Stimulated activated CD8-positive, alpha-beta memory T cell treated with anti-CD3 and anti-CD28 coated beads, Interleukin-12 subunit alpha, Interleukin-12 subunit beta, amount 100 ng/mL, for 1 hour (primary cell): ENCODE measurements around the gene FOXD3.
"Not testable (repeated sequence)": the region's sequence is repeated elsewhere in the genome, so short reads cannot be mapped to it uniquely, and the experiment has no call there.

Source experiments
- DNase-seq: peaks from one replicate; pipeline ENCODE4 v3.0.0-alpha.2; 2020; ENCODE audit warnings: low read depth

FOXD3 gene

DNA sequence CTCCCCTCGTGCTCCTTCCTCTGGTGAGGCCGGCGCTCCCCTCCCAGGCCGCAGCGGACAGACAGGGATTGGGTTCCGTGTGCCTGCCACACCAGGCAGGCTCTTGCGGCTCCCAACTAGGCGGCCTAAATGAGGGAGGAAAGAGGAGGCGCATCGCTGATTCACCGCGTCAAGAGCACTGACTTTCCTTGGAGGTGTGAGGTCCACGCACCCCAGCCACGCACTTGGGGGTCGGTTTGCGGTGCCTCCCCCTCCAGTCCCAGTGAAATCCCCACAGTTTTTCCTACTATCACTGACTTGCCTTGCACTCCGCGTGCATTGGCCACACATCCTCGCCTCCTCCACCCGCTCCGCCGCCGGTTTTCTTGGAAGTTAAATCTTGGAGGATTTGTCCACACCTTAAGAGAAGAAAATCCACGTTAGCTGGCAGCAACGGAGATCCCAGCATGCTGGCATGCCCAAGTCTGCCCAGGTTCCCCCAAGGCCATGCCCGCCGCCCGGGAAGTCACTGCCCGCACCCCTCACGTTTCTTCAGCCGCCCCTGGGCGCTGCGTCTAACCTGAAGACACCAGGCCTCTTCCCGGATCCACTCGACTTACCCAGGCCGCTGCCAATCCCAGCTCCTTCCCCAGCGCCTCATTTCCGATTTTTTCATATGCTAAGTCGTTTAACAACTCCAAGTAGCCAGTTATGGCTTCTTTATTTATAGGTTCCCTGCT lies 1.1 kb upstream of the FOXD3 start:
- DNase-seq = no peak

DNA sequence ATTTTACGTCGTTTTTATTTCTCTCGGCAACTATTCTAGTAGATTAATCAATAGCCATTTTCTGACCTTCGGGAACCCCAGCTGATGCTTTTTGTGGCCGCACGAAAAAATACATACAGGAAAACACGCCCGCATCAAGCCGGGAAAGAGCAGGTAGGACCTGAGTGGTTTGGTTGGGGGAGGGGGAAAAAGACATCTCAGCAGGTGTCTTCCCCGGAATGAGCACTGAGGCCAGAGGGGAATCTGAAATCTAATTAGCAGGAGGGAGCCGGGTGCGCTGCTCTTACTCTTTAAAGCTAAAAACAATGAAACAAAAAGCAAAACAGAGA lies 618 bp upstream of the FOXD3 start:
- no peak for DNase-seq

DNA sequence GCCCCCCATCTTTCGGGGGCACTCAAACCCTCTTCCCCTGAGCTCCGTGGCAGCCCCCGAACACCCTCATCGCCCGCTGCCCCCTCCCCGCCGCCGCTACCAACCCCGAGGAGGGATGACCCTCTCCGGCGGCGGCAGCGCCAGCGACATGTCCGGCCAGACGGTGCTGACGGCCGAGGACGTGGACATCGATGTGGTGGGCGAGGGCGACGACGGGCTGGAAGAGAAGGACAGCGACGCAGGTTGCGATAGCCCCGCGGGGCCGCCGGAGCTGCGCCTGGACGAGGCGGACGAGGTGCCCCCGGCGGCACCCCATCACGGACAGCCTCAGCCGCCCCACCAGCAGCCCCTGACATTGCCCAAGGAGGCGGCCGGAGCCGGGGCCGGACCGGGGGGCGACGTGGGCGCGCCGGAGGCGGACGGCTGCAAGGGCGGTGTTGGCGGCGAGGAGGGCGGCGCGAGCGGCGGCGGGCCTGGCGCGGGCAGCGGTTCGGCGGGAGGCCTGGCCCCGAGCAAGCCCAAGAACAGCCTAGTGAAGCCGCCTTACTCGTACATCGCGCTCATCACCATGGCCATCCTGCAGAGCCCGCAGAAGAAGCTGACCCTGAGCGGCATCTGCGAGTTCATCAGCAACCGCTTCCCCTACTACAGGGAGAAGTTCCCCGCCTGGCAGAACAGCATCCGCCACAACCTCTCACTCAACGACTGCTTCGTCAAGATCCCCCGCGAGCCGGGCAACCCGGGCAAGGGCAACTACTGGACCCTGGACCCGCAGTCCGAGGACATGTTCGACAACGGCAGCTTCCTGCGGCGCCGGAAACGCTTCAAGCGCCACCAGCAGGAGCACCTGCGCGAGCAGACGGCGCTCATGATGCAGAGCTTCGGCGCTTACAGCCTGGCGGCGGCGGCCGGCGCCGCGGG lies 837 bp downstream of the FOXD3 start:
- peak; percentile 18 for DNase-seq

DNA sequence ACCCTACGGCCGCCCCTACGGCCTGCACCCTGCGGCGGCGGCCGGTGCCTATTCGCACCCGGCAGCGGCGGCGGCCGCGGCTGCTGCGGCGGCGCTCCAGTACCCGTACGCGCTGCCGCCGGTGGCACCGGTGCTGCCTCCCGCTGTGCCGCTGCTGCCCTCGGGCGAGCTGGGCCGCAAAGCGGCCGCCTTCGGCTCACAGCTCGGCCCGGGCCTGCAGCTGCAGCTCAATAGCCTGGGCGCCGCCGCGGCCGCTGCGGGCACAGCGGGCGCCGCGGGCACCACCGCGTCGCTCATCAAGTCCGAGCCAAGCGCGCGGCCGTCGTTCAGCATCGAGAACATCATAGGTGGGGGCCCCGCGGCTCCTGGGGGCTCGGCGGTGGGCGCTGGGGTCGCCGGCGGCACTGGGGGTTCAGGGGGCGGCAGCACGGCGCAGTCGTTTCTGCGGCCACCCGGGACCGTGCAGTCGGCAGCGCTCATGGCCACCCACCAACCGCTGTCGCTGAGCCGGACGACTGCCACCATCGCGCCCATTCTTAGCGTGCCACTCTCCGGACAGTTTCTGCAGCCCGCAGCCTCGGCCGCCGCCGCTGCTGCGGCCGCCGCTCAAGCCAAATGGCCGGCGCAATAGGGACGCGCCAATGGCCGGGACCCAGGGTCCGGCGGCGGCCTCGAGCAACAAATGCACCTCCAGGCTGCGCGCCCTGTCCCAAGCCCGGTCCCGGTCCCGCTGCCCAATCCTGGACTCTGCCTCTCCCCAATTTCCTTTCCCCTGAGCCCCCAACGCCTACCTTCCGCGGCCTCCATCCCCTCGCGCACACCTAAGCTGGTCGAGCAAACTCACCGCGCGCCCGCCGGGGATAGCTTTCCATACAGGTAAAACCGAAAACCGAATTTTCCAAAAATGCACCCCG lies 1.8 kb downstream of the FOXD3 start:
- no peak for DNase-seq

DNA sequence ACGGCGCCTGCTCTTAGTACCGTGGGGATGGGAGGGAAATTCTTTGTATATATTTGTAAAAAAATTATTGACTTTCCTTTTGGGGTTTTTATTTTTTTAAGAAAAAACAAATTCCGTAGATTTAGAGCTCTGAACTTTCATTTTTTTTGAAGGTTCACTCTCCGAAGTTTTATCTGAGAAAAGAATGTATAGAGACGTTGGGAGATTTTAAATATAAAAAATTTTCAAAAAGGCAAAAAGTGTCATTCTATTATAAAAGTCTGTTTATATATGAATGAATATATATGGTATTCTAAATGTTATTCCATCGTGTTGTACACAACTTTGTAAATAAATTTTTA lies 2.4 kb downstream of the FOXD3 start:
- DNase-seq = no peak

DNA sequence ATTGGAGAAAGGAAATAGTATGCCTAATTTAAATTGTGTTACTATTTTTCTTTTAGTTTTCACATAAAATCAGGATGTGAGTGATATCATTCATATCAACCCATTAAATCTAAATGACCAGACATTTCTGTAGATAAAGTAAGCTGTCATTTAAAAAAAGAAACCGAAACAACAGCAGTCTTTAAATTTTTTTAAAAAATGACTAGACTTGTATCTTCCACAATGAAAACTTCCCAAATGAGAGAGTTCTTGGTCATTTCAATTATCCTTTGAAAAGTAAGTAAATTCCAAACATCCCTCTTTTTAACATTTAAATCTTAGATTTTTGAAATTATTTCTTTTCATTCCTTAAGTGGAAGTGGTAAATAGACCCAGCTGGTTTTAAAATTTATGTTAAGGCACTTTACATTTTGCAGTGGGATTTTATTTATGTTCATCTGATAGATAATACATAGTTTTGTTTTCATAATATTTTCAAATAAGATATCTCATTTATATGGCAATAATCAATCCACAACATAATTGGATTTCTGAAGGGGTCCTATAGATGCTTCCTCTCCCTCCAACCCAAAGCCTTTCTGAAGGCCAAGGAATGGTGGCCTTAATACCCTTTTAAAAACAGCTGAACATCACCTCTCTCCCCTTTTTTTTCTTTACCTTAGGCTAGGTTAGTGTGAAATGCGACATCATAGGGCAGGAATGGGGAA lies 3.1 kb downstream of the FOXD3 start:
- DNase-seq = no peak

DNA sequence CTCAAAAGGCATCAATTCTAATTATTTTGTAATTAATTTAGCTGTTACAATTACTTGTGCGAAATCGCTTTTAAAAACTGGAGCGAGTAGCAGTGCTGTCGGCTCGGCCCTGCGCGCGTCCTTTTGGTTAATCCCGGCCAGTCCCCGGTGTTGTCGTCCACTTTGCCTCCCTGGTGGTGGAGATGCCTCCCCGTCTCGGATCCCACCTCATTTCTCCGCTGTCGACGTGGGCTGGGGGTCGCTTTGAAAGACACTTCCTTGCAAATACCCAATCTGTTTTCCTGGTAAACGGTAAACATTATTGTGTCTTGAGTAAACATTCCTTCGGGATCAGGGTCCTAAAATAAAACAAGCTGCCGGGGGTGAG lies 3.7 kb downstream of the FOXD3 start:
- DNase-seq = no peak

DNA sequence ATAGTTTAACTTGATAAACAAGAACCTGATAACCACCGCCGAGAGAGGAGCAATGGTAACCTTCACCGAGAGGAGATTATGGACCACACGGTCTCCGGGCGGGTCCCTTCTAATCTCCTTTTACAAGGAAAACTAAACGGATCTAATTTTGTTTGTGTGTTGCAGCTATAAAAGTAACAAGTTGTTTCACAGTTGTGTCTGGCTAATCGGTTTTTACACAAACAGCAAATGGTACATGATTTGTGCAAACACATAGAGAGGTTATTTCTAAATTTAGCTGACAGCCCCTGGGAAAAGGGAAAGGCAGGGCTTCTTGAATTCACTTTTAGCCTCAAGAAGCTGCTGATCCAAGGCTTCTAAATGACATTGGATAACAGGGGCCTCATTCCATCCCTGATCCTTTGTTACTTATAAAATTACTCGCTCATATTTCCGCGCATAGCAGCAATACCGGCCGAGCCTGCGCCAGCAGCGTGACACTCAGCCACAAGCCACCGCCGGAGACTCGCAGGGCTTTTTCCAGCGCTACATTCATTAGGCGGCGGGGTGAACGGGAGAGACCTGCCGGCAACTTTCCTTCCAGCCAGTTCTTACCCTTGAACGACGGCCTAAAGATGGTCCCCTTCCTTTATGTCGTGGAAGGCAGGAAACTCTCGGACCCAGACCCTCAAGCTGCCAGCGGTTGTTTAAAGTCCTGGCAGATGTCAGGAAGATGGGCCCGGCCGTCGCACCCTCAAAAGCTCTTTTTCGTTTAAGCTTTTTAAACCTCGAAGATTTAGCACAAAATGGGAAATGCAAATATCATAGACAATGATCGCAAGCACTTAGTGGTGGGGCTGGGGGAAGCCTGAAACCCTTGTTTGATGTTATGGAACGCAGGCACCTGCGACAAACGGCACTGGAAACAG lies 4.4 kb downstream of the FOXD3 start:
- no peak for DNase-seq

DNA sequence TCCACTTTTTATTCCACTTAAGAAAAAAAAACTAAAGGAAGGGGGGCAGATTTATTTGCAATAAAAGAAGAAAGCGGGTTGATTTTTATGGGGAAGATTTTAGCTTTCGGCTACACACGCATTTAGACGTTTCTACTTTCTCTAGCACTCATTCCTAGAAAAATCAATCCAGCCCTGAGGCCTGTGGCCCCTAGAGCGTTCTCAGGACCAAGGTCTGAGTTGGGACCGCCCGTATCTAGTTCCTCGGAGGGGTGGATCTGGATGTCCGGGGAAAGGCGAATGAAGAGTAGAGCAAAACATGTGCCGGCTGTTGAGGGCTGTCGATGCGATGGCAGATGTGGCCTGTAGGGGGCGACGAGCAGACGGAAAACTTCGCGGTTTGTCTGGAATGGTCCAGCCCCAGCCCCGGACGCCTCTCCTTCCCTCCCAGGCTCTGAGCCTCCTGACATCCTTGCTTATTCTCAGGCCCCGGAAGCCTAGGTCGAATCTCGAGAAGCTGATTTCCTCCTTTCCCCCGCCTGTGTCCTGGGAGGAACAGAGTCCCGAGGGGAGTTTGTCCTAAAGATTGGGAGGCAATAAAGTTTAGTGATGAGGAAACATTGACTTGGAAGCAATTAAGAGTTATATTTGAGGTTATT lies 5.2 kb downstream of the FOXD3 start:
- DNase-seq = no peak

DNA sequence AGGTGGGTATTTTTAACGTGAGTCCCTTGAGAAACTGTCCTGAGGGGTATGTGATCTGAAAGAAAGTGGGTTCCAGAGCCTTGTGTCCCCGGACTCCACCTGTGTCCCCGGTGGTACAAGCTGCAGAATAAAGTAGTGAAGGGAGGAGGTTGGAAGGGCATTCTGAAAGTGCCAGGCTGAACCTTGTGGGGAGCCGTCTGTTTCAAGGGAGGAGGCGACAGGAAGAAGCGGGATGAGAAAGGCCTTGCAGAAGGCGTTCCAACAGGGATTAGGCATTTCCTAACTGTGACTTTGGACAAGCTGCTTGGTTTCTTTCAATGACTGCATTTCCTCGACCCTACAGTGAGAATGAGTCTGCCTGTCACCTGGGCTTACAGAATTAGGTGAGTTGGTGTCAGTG lies 5.8 kb downstream of the FOXD3 start:
- no peak for DNase-seq

DNA sequence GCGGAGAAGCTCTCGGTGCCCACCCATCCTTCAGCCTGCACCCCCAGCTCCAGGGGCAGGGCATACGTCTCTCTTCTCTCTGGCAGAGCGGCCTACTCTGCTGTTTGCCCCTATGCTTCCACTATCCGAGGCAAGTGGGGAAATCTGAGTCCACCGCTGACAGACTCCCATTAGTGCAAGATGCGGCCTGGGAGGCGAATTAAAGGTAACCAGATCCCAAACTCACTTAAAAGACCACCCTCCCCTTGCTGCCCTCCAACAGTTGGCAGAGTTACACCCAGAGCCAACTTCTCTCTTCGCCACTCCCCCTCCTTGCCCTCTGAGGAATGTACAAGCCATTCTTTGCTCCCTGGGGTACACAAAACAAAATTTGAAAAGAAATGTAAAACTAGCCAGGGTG lies 6.4 kb downstream of the FOXD3 start:
- DNase-seq = no peak

DNA sequence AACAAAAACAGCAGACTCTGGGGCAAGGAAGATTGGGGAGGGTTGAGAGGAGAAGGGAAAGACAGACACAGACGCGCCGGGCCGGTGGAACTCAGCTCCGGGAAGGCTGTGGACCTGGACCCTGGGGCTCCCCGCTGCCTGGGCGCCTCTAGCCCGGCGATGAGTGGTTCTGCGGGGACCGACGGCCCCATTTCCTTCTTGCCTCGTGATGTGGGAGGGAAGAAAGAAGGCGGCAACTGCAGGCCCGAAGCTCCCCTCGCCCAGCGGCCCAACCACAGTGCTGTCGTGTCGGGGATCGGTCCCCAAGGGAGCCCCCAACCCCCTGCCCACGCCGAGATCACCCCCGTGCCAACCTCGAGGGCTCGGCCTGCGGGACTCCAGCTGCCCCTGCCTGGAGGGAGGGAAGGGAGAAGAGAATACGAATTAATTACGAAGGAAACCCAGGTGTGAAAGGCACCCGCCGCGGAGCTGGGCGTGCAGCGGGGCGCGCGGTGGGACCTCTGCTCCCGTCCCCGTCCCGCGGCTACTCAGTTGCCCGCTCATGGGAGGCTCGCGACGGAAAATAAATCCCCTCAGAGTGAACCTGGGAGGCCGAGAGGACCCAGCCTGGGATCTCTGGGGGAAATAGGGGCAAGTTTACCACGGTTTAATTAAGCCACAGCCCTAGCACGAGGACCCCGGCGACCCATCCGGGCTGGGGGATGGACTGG lies 7.4 kb downstream of the FOXD3 start:
- DNase-seq = no peak

DNA sequence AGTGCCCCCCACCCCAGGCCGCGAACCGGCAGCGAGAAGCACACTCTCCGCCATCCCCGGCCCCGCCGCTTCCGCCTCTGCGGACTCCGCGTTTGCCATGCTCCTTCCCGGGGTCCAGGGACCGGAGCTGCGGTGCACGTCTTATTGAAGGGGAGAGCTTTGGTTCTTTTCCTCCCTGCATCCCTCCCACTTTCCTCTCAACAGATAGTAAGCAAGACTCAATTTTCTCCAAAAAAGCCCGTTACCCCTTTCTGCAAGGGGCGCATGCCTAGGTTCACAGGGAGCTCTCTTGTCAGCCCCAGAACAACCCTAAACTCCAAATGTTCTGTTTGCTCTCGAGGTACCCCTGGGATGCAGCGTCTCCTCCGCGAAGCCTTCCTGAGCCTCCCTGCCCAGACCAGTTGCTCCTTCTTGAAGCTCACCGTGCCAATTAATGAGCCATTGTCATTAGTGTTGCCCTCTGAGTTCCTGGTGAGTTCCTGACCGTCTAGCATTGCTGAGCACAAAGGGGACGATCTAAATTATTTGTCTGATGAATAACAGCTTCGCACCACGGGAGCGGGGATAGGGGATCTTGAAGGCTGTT lies 8.1 kb downstream of the FOXD3 start:
- no peak for DNase-seq

DNA sequence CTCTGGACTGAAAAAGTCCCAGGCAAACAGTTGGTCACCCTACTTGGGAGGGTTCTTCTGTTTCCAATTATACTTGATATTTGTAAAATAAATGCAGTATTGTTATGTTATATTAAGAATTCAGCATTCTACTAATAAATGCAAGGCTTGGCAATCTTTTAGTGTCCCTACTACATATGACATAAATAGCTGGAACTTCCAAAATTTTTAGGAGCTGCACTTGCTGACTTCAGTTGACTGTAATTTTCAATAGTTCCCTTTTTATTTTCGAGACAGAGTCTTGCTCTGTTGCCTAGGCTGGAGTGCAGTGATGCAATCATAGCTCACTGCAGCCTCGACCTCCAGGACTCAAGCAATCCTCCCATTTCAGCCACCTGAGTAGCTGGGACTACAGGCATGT lies 20.0 kb downstream of the FOXD3 start:
- no peak for DNase-seq

DNA sequence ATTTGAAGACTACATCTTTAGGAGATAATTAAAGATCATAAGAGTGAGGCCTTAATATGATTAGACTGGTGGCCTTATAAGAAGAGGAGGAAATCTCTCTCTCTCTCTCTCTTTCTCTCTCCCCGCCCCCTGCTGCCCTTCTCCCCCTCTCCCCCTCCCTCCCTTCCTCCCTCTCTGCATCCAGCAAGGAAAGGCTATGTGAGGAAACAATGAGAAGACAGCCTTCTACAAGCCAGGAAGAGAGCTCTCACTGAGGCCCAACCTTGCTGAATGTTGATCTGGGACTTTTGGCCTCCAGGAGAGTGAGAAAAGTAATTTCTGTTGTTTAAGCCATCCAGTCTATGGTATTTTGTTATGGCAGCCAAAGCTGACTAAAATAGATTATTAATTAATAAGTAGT lies 21.6 kb downstream of the FOXD3 start:
- DNase-seq = no peak

DNA sequence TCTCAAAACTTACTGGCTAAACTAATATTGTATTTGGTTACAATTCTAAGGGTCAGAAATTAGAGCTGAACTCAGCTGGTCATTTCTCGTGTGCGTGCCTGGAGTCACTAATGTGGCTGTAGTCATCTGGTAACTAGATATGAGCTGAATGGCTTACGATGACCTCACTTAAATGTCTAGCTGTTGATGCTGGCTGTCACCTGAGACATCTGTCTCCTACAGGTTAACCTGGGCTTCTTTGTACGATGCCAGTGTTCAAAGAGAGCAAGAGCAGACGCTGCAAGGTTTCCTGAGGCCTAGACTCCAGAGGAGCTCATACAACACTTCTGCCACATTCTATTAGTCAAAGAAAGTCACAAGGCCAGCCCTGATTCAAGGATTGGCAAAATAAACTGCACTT lies 28.0 kb downstream of the FOXD3 start:
- no peak for DNase-seq

DNA sequence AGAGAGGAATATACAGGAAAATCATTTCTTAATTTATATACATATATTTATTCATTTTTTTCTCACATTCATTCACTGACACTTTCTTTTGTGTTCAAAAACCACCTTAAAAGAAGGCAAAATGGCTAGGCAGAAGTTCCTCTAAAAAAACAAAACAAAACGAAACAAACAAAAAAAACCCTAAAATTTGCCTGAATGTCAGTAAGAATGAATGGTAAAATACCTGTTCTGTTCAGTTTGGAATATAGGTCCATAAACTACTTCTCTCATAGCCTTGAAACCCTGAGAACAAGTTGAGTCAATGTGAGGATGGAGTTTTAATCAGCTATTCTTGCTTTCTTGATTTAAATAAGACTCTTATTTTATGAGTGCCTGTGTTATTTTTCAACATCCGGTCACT lies 30.4 kb downstream of the FOXD3 start:
- no peak for DNase-seq

DNA sequence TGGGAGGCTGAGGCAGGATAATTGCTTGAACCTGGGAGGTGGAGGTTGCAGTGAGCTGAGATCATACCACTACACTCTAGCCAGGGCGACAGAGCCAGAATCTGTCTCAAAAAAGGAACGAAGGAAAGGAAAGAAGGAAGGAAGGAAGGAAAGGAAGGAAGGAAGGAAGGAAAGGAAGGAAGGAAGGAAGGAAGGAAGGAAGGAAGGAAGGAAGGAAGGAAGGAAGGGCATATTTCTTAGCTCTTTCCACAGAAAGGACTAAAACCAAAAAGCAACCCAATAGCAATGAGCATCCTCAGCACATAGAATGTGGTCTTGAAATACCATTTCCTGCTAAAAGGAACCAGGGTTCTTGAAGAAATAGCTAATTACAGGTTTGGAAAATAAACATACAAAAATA lies 33.9 kb downstream of the FOXD3 start:
- DNase-seq = not testable (repeated sequence)

DNA sequence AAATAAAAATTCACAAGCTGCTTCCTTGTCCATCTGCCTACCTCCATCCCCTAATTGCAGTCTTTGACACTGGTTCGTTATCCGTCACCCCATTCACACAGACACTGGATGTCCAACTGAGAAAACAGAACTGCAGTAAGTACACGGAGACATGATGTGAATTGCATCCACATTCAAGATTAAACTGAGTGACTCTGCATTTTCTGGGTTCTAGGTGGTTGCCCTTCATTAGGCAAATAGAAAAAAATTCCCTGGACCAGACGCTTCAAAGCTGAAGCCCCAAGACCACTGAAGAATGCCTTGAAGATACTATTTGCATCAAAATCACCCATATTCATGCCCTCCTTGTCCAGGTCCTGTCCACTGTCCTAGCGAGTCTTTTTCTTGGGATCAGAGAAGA lies 37.2 kb downstream of the FOXD3 start:
- no peak for DNase-seq

DNA sequence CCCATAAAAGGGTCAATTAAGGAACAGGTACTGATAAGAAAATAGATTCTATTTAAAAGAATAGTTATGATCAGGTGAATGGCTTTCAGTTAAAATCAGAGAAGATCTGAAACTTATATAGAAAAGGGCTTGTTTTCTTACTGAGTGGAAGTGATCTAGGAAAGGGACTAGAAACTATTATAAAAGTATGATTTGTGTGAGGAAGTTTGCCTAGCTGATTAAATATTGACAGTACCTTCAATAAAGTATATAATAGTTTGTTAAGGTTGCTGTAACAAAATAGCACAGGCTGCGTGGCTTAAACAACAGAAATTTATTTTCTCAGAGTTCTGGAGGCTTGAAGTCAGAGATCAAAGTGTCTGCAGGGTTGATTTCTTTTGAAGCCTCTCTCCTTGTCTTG lies 39.7 kb downstream of the FOXD3 start:
- no peak for DNase-seq
